Measurements from ENCODE around the gene SLC9A6. TPM values are rescaled to one million over a fixed set of nuclear protein-coding genes. Genes with fewer than 3 reads are reported as not detected.

The SLC9A6 gene
- total RNA-seq, 1 donor from 2014 or later: 8.3 TPM

DNA sequence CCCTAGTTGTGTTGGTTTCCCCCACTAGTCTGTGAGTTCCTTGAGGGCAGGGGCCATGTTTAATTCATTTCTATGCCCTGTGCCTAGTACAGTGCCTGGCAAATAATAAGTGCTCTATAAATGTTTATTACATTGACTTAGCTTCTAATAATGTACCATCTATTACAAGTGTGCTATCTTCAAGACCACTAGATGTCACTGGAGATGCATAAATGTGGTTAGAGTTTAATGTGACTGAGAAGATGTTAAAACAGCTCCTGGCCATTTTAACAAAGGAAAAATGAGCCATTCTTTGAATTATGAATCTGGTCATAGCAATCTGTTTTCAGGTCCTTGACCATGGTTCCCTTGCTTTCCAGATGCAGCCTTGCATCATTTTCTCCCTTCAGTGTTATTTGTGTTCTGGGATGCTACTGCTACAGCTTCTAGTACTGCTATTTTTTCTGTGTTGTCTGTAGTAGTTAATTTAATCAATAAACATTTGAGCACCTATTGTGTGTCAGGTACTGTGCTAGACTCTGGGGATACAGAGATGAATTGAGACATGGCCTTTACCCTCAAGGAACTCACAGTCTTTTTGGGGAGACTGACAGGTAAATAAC, 43.2 kb downstream of the SLC9A6 start:
- Histone ChIP-seq H3K4me3 (no peak overlapping the region), H3K27me3 (no peaks in the 10 kb centered on the region), H3K36me3 (no peaks in the 10 kb centered on the region), H3K9me3 (no peaks in the 10 kb centered on the region), H3K4me1 (peaks cover 2 to 34% of the 10 kb centered on the region in 2 donors), H3K27ac (peak overlapping the region in 1 of 2 donors; percentile 86)
- intact Hi-C loops (cut with DNase I): loop anchor here (2.0 to 5.0 kb wide), 4 partner anchors 180 to 549 kb away; partner anchors contain the start of gene HTATSF1
- TF ChIP-seq CTCF (IDR thresholded peaks at IDR 0.05): peak; percentile 58 to 77 (median 63)
- DNase-seq (ENCODE audit: low spot score in 2 of 2): no peak

- Histone ChIP-seq H3K27ac (peak overlapping the region; percentile 84 to 86), H3K36me3 (no peaks in the 10 kb centered on the region), H3K27me3 (no peaks in the 10 kb centered on the region), H3K9me3 (no peaks in the 10 kb centered on the region), H3K4me1 (peaks cover 2 to 40% of the 10 kb centered on the region in 2 donors), H3K4me3 (peak overlapping the region in 1 of 2 donors; percentile 38)
- no peak for TF ChIP-seq CTCF (IDR thresholded peaks at IDR 0.05)
- no peak for DNase-seq (ENCODE audit: low spot score in 2 of 2)
- intact Hi-C loops (cut with DNase I): loop anchor here (1.0 to 5.0 kb wide), 8 partner anchors 27 to 548 kb away; partner anchors contain the start of genes FHL1 and HTATSF1
Observed at GRCh38 chrX:136029766-136030165, 44.5 kb downstream of the SLC9A6 start.

DNA sequence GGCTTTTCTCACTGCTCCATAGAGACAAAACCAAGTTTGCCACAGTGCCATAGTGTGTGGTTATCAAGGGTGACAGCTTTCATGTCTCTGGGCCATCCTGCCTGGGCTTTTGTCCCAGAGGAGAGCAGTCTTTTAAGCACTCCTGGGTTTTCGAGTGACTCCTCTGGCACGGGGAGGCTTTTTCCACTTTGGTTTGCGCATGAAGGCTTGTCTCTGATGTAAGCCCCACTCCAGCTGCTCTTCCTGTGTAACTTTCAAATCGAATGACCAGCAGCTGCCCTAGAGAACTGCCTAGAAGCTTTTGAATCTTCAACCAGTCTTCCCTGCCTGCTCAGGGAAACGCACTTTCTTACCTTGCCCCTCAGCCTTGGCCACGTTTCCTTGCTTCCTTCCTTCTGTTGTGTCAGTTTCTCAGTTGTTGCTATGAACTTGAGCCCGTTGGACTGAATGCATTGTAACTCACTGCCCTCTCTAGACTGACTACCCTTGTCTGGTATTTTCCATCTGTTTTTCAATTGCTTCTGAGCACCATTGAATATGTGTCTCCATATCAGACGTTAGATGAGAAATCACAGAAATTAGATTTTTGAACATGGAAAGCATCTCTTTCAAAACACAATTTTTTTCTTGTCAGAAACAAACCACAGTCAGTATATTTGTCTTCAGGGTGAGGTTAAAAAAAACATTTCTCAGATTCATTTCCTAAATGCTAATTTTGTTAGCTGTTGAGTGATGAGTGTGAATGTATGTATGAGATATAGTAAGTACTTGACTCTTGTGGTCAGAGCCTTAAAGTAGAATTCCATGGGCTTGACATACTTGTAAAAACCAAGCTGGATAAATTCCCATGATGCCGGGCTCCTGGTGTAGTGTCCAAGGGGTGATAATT, 45.3 kb downstream of the SLC9A6 start:
- Histone ChIP-seq H3K4me3 (peak overlapping the region in 1 of 2 donors; percentile 38), H3K27ac (peak overlapping the region; percentile 84 to 86), H3K27me3 (no peaks in the 10 kb centered on the region), H3K4me1 (peaks cover 2 to 40% of the 10 kb centered on the region in 2 donors), H3K9me3 (no peaks in the 10 kb centered on the region), H3K36me3 (no peaks in the 10 kb centered on the region)
- intact Hi-C loops (cut with DNase I): loop anchor here (2.0 to 5.0 kb wide), 3 partner anchors 26 to 117 kb away; partner anchors contain the start of gene FHL1
- peak in 1 of 2 donors; percentile 88 for DNase-seq (ENCODE audit: low spot score in 2 of 2)
- no peak for TF ChIP-seq CTCF (IDR thresholded peaks at IDR 0.05)

DNA sequence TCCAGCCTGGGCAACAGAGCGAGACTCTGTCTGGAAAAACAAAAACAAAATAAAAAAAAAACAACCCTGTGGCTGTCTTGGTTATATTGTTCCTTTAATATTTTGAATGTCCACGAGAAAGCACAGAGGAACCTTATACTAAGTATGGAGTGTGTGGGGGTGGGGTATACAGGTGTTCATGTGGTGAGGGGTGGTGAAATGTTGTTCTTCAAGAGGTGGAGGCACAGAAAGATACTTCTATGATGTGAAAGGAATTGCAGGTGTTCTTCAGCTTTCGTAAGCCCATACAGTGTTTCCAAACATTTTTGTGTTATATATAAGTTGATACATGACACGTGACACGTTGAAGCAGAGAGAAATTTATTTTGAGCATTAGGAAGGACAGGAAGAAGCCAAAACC, 46.4 kb downstream of the SLC9A6 start:
- no peaks in the 10 kb centered on the region for H3K27me3 ChIP-seq
- H3K9me3 ChIP-seq: no peaks in the 10 kb centered on the region
- TF ChIP-seq CTCF (IDR thresholded peaks at IDR 0.05): no peak
- H3K36me3 ChIP-seq: no peaks in the 10 kb centered on the region
- no peak for DNase-seq (ENCODE audit: low spot score in 2 of 2)
- no peak overlapping the region for H3K4me3 ChIP-seq
- H3K4me1 ChIP-seq: peaks cover 2 to 40% of the 10 kb centered on the region in 2 donors
- peak overlapping the region; percentile 84 to 86 for H3K27ac ChIP-seq
- intact Hi-C loops (cut with DNase I): loop anchor here (2.0 to 5.0 kb wide), 3 partner anchors 25 to 116 kb away; partner anchors contain the start of gene FHL1

DNA sequence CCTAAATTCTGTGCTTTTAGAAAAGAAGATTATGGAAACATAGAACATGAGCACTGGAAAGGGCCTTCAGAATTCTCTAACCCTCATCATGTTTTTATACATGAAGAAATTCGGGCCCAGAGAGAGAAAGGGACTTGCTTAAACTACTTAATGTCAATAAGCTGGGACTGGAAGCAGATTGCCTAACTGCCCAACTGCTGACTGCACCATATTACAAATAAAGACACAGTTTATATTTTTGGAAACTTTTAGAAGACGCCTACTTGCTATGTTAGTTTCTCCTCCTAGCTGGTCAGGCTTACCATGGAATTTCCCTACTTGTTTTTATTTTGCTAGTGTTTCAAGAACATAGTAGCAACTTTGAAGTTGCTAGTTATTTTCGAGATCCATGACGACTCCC, 47.1 kb downstream of the SLC9A6 start:
- no peaks in the 10 kb centered on the region for H3K36me3 ChIP-seq
- H3K4me1 ChIP-seq: peaks cover 2 to 40% of the 10 kb centered on the region in 2 donors
- no peaks in the 10 kb centered on the region for H3K9me3 ChIP-seq
- intact Hi-C loops (cut with DNase I): loop anchor here (5.0 kb wide), 2 partner anchors 90 to 115 kb away; partner anchors contain the start of gene FHL1
- H3K27ac ChIP-seq: peak overlapping the region; percentile 84 to 86
- H3K27me3 ChIP-seq: no peaks in the 10 kb centered on the region
- TF ChIP-seq CTCF (IDR thresholded peaks at IDR 0.05): no peak
- H3K4me3 ChIP-seq: no peak overlapping the region
- DNase-seq (ENCODE audit: low spot score in 2 of 2): peak in 1 of 2 donors; percentile 70

Data from ascending aorta (tissue), 2 donors.